GM12878 (cell line): ENCODE data around the gene ANAPC15. TPM values are rescaled to one million over a fixed set of nuclear protein-coding genes. Genes with fewer than 3 reads are reported as not detected.

Experiments
- ATAC-seq: fragments of 200-7000 bp; cut with Tn5 transposase; 3 replicates; pipeline ENCODE4 v1.9.1; 2020; ENCODE audit warnings: mild to moderate bottlenecking, moderate library complexity
- BruUV-seq: library from RNA; stranded (reverse); fragments of 400-500 nt; replicated peaks from 2 replicates; lab custom pipeline; 2021; lab: Mats Ljungman, UMichigan
- CTCF ChIA-PET: fragments of 300-600 bp; sonication (Branson Sonifier 250); formaldehyde crosslinking; extraction: SDS; loops from one replicate; lab custom pipeline; 2021; ENCODE audit warnings: inconsistent platforms; lab: Yijun Ruan, JAX
- POLR2A ChIA-PET: fragments of 350-600 bp; formaldehyde crosslinking; extraction: SDS; loops from one replicate; lab custom pipeline; 2021; ENCODE audit warnings: inconsistent platforms; lab: Charles Lee
- RAD21 ChIA-PET: fragments of 300-600 bp; sonication (Branson Sonifier 250); formaldehyde crosslinking; loops from one replicate; lab custom pipeline; 2023; ENCODE audit warnings: antibody characterized with exemption; ENCODE audit not compliant: unreplicated experiment; lab: Charles Lee
- SMC1A ChIA-PET: fragments of 300-600 bp; sonication (Branson Sonifier 250); formaldehyde crosslinking; loops from one replicate; lab custom pipeline; 2023; ENCODE audit not compliant: unreplicated experiment, uncharacterized antibody; lab: Charles Lee
- DNase-seq: peaks from one replicate; pipeline ENCODE4 v3.0.0-alpha.2; 2011; ENCODE audit warnings: low read depth, low spot score
- FAIRE-seq: peaks from 3 replicates; lab custom pipeline; 2011; peaks lifted over from hg19 to GRCh38; lab: Jason Lieb, UNC
- H2AFZ ChIP-seq: 2 replicates; pipeline ENCODE4 v1.6.0; 2011; ENCODE audit warnings: low read depth, low read length, control low read depth; ENCODE audit not compliant: control insufficient read depth
- H3K27ac ChIP-seq: 2 replicates; pipeline ENCODE4 v1.5.1; 2011; ENCODE audit warnings: control low read depth; ENCODE audit not compliant: control insufficient read depth, insufficient read depth
- H3K27me3 ChIP-seq, 2 experiments: replicated peaks in 1 of 2; 2 replicates each; pipeline versions ENCODE4 v1.6.0 to v1.6.1; 2011; ENCODE audit warnings: low read length in 1 of 2; ENCODE audit not compliant: control insufficient read depth in 2 of 2, insufficient read depth in 2 of 2
- H3K36me3 ChIP-seq, 2 experiments: 2 replicates each; pipeline ENCODE4 v1.5.1; 2011; ENCODE audit warnings: low read length in 1 of 2; ENCODE audit not compliant: control insufficient read depth in 2 of 2, insufficient read depth in 2 of 2
- H3K4me1 ChIP-seq: 2 replicates; pipeline ENCODE4 v1.6.1; 2011; ENCODE audit warnings: mild to moderate bottlenecking, low read length, moderate library complexity, mixed read lengths; ENCODE audit not compliant: control insufficient read depth, insufficient read depth
- H3K4me2 ChIP-seq: 2 replicates; pipeline ENCODE4 v1.6.0; 2011; ENCODE audit warnings: control low read depth; ENCODE audit not compliant: control insufficient read depth, insufficient read depth
- H3K4me3 ChIP-seq: fragments of 200-600 bp; sonication (generic); 2 replicates; pipeline ENCODE4 v1.5.1; 2016
- H3K79me2 ChIP-seq: 2 replicates; pipeline ENCODE4 v1.6.0; 2011; ENCODE audit warnings: low read length; ENCODE audit not compliant: control insufficient read depth, insufficient read depth
- H3K9ac ChIP-seq: 2 replicates; pipeline ENCODE4 v1.8.0; 2011; ENCODE audit warnings: low read length, control low read depth, mixed read lengths; ENCODE audit not compliant: control insufficient read depth, insufficient read depth
- H3K9me3 ChIP-seq: replicated peaks from 3 replicates; pipeline ENCODE4 v1.5.1; 2011; ENCODE audit warnings: mild to moderate bottlenecking, low read length; ENCODE audit not compliant: control insufficient read depth, insufficient read depth
- H4K20me1 ChIP-seq: 2 replicates; pipeline ENCODE4 v1.6.0; 2011; ENCODE audit not compliant: control insufficient read depth, insufficient read depth
- BCL11A ChIP-seq: IDR thresholded peaks from 2 replicates; pipeline ENCODE4 v1.6.1; 2011; ENCODE audit warnings: low read depth, low read length
- CHD1 ChIP-seq: IDR thresholded peaks from 2 replicates; pipeline ENCODE4 v1.6.1; 2012; ENCODE audit warnings: low read depth, low read length, improper control_type of control experiment
- CHD4 ChIP-seq: fragments of 200-600 bp; sonication (generic); IDR thresholded peaks from 2 replicates; pipeline ENCODE4 v1.6.1; 2016; ENCODE audit warnings: mild to moderate bottlenecking
- KDM1A ChIP-seq: fragments of 200-600 bp; sonication (generic); IDR thresholded peaks from 2 replicates; pipeline ENCODE4 v1.6.1; 2016; ENCODE audit warnings: borderline replicate concordance
- MEF2B ChIP-seq: fragments of 450-650 bp; IDR thresholded peaks from 2 replicates; pipeline ENCODE4 v1.6.1; 2018; ENCODE audit warnings: mild to moderate bottlenecking, moderate library complexity; ENCODE audit not compliant: partially characterized antibody, poor library complexity, severe bottlenecking
- MLLT1 ChIP-seq: fragments of 450-650 bp; IDR thresholded peaks from 2 replicates; pipeline ENCODE4 v1.6.1; 2016; ENCODE audit warnings: mild to moderate bottlenecking
- PAX5 ChIP-seq: IDR thresholded peaks from 2 replicates; pipeline ENCODE4 v1.6.1; 2011; ENCODE audit warnings: low read depth, low read length, borderline replicate concordance
- PML ChIP-seq: IDR thresholded peaks from 2 replicates; pipeline ENCODE4 v1.6.1; 2012; ENCODE audit warnings: low read length, inconsistent platforms
- POLR2AphosphoS5 ChIP-seq: IDR thresholded peaks from 2 replicates; pipeline ENCODE4 v1.6.1; 2011; ENCODE audit warnings: mild to moderate bottlenecking, low read length, inconsistent platforms
- RAD21 ChIP-seq: IDR thresholded peaks from 2 replicates; pipeline ENCODE4 v1.6.1; 2011; ENCODE audit warnings: mild to moderate bottlenecking, low read depth, low read length, moderate library complexity; ENCODE audit not compliant: insufficient read depth
- SIN3A ChIP-seq: IDR thresholded peaks from 2 replicates; pipeline ENCODE4 v1.6.1; 2012; ENCODE audit warnings: low read depth, low read length, improper control_type of control experiment
- SP1 ChIP-seq: IDR thresholded peaks from one replicate; pipeline ENCODE4 v1.6.1; 2011; ENCODE audit warnings: low read depth, low read length
- ZBED1 ChIP-seq: IDR thresholded peaks from 2 replicates; pipeline ENCODE4 v1.6.1; 2016; ENCODE audit warnings: borderline replicate concordance
- ZNF622 ChIP-seq: fragments of 450-650 bp; IDR thresholded peaks from 2 replicates; pipeline ENCODE4 v1.6.1; 2017; ENCODE audit warnings: mild to moderate bottlenecking, inconsistent platforms
- ZSCAN29 ChIP-seq: fragments of 450-650 bp; IDR thresholded peaks from 2 replicates; pipeline ENCODE4 v1.6.1; 2017; ENCODE audit warnings: mild to moderate bottlenecking, moderate library complexity
- WGBS: methylation state at CpG from one replicate; pipeline ENCODE4 v1.1.6; 2016; ENCODE audit warnings: low lambda C conversion rate; ENCODE audit not compliant: insufficient replicate concordance, insufficient coverage; ENCODE audit errors: missing lambda C conversion rate; 5-methylcytosine and 5-hydroxymethylcytosine counted together
- in situ Hi-C: fragments of 300-500 bp; cut with MboI; formaldehyde crosslinking; loops from 9 replicates; pipeline ENCODE4 v1.14.3; 2018; ENCODE audit warnings: mixed read lengths
- intact Hi-C: fragments of 100-400 bp; cut with micrococcal nuclease; formaldehyde crosslinking; loops from one replicate; pipeline ENCODE4 v1.14.2; 2022; ENCODE audit not compliant: unreplicated experiment
- polyA plus RNA-seq, 11 experiments: library from polyadenylated mRNA; depleted of rRNA in 4 of 11; unstranded in 6 of 11; stranded (reverse) in 5 of 11; fragments of >200 nt; fragmentation: Nextera tagmentation in 4 of 11; fragmentation: Illumina TruSeq in 1 of 11; extraction: Ambion mirVana in 4 of 11; extraction: Trizol in 1 of 11; gene quantifications; 1 replicate in 1 of 11; 2 replicates in 10 of 11; pipeline versions ENCODE4 v1.2.1 to v1.2.3, GENCODE V29; 2011 to 2016; ENCODE audit warnings: inconsistent platforms in 2 of 11, missing spikeins in 2 of 11, low read depth in 1 of 11
- total RNA-seq, 4 experiments: library from RNA; depleted of rRNA in 3 of 4; stranded (reverse); fragments of >200 nt in 3 of 4; fragmentation: Illumina TruSeq in 1 of 4; extraction: Trizol in 1 of 4; gene quantifications; 2 replicates each; pipeline versions ENCODE4 v1.2.1 to v1.2.3, GENCODE V29; 2013 to 2021
- TF ChIP-seq, protein P1 (sequence below): fragments of 450-650 bp; formaldehyde crosslinking; IDR thresholded peaks from 2 replicates; pipeline ENCODE4 v1.4.0; 2020; ENCODE audit warnings: mild to moderate bottlenecking, moderate library complexity
- TF ChIP-seq, protein P2 (sequence below): IDR thresholded peaks from 2 replicates; pipeline ENCODE4 v1.6.1; 2012; ENCODE audit warnings: low read depth, low read length, improper control_type of control experiment

ANAPC15 gene
- total and polyA plus RNA-seq, 10 of the 15 experiments (the other 5 are each of a cell fraction or from before 2014, with no cell fraction given): 83.4 to 372 (median 103) TPM

DNA sequence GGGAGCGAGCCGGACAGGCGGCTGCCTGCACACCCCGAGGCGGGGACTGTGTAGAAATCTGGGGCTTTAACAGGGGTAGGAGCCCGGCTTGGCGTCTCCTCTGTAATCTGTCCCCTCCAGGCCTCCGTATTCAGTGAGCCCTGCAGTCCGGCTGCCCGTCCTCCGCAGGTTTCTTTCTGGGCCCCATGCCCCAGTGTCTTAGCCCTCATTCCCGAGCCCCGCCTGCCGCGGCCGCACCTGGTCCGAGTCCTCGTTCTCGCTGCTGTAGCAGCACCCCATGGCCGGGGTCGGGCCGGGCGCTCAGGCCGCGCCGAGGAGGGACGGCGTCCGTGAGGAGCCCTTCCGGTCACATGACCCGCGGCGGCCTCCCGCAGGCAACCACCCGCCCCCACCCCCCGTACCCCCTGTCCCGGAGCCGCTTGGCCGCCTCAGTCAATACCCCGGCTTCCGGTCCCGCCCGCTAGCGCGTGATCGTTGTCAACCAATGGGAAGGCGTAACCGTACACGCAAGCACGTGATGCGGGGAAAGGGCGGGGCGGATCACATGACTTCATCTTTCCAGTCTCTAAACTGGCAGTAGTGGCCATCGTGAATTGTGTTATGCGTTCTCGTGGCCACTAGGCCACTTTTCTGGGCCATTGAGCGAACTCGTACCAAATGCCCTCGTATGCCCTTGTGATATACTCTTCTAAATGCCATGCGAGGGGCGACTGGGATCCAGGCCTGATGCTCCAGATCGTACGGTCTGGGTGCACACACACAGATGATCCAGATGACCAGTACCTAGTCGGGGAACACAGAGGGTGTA is 9.3 kb downstream of the ANAPC15 start, which contains the start of gene LAMTOR1 (continued):
- TF ChIP-seq, protein P1, sequence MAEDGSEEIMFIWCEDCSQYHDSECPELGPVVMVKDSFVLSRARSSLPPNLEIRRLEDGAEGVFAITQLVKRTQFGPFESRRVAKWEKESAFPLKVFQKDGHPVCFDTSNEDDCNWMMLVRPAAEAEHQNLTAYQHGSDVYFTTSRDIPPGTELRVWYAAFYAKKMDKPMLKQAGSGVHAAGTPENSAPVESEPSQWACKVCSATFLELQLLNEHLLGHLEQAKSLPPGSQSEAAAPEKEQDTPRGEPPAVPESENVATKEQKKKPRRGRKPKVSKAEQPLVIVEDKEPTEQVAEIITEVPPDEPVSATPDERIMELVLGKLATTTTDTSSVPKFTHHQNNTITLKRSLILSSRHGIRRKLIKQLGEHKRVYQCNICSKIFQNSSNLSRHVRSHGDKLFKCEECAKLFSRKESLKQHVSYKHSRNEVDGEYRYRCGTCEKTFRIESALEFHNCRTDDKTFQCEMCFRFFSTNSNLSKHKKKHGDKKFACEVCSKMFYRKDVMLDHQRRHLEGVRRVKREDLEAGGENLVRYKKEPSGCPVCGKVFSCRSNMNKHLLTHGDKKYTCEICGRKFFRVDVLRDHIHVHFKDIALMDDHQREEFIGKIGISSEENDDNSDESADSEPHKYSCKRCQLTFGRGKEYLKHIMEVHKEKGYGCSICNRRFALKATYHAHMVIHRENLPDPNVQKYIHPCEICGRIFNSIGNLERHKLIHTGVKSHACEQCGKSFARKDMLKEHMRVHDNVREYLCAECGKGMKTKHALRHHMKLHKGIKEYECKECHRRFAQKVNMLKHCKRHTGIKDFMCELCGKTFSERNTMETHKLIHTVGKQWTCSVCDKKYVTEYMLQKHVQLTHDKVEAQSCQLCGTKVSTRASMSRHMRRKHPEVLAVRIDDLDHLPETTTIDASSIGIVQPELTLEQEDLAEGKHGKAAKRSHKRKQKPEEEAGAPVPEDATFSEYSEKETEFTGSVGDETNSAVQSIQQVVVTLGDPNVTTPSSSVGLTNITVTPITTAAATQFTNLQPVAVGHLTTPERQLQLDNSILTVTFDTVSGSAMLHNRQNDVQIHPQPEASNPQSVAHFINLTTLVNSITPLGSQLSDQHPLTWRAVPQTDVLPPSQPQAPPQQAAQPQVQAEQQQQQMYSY (CRISPR knock-in tag): peak; percentile 60; the same call in 1 of the 2 replicates
- TF ChIP-seq MEF2B: peak; percentile 52

GRCh38 chr11:72102631-72102945 is 9.9 kb downstream of the ANAPC15 start:
- under 1% methylated on average over 9 of the region's 9 CpGs for WGBS
- POLR2A ChIA-PET: interaction anchor here (0.6 to 2.4 kb wide), 6 partner anchors 8 to 67 kb away, joined by 3 to 13 read pairs (median 4); partner anchors contain the start of gene ANAPC15
- no peak for TF ChIP-seq PML
- no peak for TF ChIP-seq ZBED1
- TF ChIP-seq RAD21: no peak
- TF ChIP-seq MLLT1: 0 out of 2 replicates have a peak, but pooled peaks have one; percentile 23
- 0 out of 2 replicates have a peak, but pooled peaks have one; percentile 38 for TF ChIP-seq POLR2AphosphoS5
- no peak for TF ChIP-seq ZNF622
- no peak for TF ChIP-seq KDM1A
- no peak for TF ChIP-seq CHD4
- no peak for TF ChIP-seq PAX5
- TF ChIP-seq SP1: no peak
- TF ChIP-seq BCL11A: 0 out of 2 replicates have a peak, but pooled peaks have one; percentile 11
- TF ChIP-seq CHD1: no peak
- TF ChIP-seq, protein P2, sequence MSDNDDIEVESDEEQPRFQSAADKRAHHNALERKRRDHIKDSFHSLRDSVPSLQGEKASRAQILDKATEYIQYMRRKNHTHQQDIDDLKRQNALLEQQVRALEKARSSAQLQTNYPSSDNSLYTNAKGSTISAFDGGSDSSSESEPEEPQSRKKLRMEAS: no peak
- TF ChIP-seq ZSCAN29: no peak
- no peak for TF ChIP-seq SIN3A

More at GRCh38 chr11:72102631-72102945, 9.9 kb downstream of the ANAPC15 start:
- BruUV-seq: no TSS peak
- Histone ChIP-seq H3K4me1 (peaks cover 21% of the 10 kb centered on the region), H3K4me3 (peak overlapping the region; percentile 94), H3K79me2 (peaks cover 44% of the 10 kb centered on the region), H2AFZ (peak overlapping the region; percentile 55), H3K36me3 (peaks cover 11 to 14% of the 10 kb centered on the region in 2 experiments; a peak in 3 of 4 replicates), H4K20me1 (no peaks in the 10 kb centered on the region), H3K27ac (peak overlapping the region; percentile 90), H3K4me2 (peak overlapping the region; percentile 95), H3K9me3 (no peaks in the 10 kb centered on the region), H3K27me3 (no peaks in the 10 kb centered on the region), H3K9ac (peak overlapping the region; percentile 99)
- CTCF ChIA-PET: interaction anchor here (0.6 to 14.0 kb wide), 6 partner anchors 10 to 1877 kb away, joined by 4 to 416 read pairs (median 11); no protein-coding TSS in a partner anchor
- SMC1A ChIA-PET: interaction anchor here (0.9 to 14.0 kb wide), 8 partner anchors 9 to 328 kb away, joined by 3 to 245 read pairs (median 8); no protein-coding TSS in a partner anchor
- DNase-seq (no peak), ATAC-seq (no peak), FAIRE-seq (no peak)
- RAD21 ChIA-PET: no interaction called here
- in situ Hi-C loops: no loop called here
- intact Hi-C loops: no loop called here
